ENCODE measurements around the gene PPP2R5E. TPM values are rescaled to one million over a fixed set of nuclear protein-coding genes. Genes with fewer than 3 reads are reported as not detected.
A peak's percentile ranks its signal among the peaks of the same experiment; 100 is the strongest.

Gene PPP2R5E
- total RNA-seq, 2 experiments from 2014 or later = 39.5 to 39.8 TPM

DNA sequence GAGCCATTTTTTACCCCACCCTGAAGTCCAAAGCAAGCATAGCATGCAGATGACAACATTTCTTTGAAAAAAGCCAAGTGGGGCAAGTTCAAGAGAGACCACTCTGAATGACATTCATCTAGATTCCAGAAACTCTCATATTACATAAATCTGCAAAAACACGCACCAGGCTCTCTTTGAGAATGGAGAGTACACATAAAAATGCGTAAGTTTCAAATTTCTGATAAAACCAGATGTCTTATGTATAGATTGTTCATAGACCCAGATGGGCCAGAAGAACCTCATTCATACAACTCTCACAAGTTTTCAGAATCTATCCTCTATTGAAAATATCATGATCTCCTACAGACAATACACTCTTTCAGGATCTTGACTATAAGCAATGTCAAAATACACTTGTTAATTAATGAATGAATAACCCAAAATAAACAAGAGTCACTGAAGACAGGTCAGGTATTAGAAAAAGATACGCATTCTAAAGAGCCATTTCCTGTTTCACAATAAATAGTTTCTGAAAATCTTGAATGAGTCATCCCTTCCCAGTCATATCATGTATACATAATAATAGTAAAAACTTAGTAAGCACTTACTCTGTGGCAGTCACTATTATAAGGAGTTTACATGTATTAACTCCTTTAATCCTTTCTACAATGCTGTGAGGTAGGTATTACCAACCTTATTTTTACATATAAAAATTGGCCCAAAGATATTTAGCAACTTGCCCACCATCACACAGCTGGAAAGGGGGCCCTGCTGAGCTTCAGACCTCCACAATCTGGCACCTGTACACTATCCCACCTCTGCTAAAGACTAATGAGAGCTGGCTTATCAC lies 72.0 kb downstream of the PPP2R5E start:
- H3K36me3 Mint-ChIP-seq (ENCODE audit: low read depth) = no peaks in the 10 kb centered on the region
- CTCF ChIA-PET = no interaction called here
- TF ChIP-seq, protein P1, sequence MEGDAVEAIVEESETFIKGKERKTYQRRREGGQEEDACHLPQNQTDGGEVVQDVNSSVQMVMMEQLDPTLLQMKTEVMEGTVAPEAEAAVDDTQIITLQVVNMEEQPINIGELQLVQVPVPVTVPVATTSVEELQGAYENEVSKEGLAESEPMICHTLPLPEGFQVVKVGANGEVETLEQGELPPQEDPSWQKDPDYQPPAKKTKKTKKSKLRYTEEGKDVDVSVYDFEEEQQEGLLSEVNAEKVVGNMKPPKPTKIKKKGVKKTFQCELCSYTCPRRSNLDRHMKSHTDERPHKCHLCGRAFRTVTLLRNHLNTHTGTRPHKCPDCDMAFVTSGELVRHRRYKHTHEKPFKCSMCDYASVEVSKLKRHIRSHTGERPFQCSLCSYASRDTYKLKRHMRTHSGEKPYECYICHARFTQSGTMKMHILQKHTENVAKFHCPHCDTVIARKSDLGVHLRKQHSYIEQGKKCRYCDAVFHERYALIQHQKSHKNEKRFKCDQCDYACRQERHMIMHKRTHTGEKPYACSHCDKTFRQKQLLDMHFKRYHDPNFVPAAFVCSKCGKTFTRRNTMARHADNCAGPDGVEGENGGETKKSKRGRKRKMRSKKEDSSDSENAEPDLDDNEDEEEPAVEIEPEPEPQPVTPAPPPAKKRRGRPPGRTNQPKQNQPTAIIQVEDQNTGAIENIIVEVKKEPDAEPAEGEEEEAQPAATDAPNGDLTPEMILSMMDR (IDR thresholded peaks at IDR 0.05) = no peak
- POLR2A ChIA-PET = interaction anchor here (0.5 to 0.8 kb wide), 2 partner anchors 69 to 177 kb away, joined by 3 read pairs; no protein-coding TSS in a partner anchor
- H3K27me3 Mint-ChIP-seq = no peaks in the 10 kb centered on the region
- DNase-seq (no peak), ATAC-seq (peak; percentile 84)
- peaks cover 55% of the 10 kb centered on the region for H3K4me1 Mint-ChIP-seq (ENCODE audit: low read depth)
- H3K9me3 Mint-ChIP-seq = no peaks in the 10 kb centered on the region
- peak overlapping the region; percentile 33 for H3K27ac Mint-ChIP-seq
- intact Hi-C loops (cut with micrococcal nuclease) = no loop called here
- H3K4me3 Mint-ChIP-seq = no peak overlapping the region

DNA sequence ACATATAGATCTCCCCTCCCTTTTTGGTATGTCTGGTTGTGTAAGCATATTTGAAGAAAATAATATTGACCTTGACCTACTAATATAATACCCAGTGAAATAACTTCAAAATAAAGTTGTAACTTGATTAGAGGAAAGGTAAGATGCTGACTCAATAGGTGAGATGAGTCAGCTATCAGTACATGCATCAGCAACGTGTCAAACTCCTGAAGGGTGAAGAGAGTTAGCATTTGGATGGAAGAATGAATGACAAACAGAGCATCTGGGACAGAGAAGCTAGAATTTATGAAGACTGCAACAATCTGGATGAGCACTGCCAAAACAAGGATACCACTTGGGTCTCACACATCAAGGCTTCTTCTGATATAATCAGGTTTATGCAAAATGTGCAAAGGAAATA lies 74.9 kb downstream of the PPP2R5E start:
- no peaks in the 10 kb centered on the region for H3K27me3 Mint-ChIP-seq
- POLR2A ChIA-PET = no interaction called here
- peak; percentile 60 for ATAC-seq
- H3K9me3 Mint-ChIP-seq = no peaks in the 10 kb centered on the region
- TF ChIP-seq, protein P1 (IDR thresholded peaks at IDR 0.05) = no peak
- no peaks in the 10 kb centered on the region for H3K36me3 Mint-ChIP-seq (ENCODE audit: low read depth)
- H3K4me3 Mint-ChIP-seq = no peak overlapping the region
- no peak for DNase-seq
- H3K4me1 Mint-ChIP-seq (ENCODE audit: low read depth) = peaks cover 41% of the 10 kb centered on the region
- no peak overlapping the region for H3K27ac Mint-ChIP-seq
- CTCF ChIA-PET = interaction anchor here (0.6 to 1.7 kb wide), 4 partner anchors 10 to 79 kb away, joined by 3 to 4 read pairs (median 4); no protein-coding TSS in a partner anchor
- intact Hi-C loops (cut with micrococcal nuclease) = no loop called here

DNA sequence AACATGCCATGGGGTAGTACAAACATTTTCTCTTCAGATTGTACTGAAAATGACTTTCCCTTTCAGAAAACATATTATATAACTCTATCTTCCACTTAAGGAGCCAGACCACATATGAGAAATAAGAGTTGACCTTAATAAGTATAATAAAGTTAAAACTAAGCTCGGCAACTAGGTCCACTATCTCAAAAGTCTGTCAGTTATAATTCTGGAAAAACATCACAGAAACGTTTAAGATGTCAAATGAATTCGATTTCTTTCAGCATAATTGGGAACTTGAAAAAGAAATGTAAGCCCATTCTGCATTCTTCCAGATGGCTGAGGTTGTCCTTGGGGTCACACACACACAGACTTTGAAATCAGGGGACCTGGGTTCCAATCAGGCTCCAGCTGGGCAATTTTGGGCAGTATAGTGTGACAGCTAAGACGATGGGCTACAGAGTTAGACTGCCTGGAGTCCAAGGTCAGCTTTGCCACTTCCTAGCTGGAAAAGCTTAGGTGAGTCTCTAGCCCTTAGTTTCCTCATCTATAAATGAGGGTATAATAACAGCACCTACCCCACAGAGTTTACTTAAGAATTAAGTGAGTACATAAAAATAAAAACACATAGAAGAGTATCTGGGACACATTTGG lies 75.6 kb downstream of the PPP2R5E start:
- DNase-seq (no peak), ATAC-seq (no peak)
- TF ChIP-seq, protein P1 (IDR thresholded peaks at IDR 0.05) = no peak
- intact Hi-C loops (cut with micrococcal nuclease) = no loop called here
- CTCF ChIA-PET = interaction anchor here (0.6 to 1.7 kb wide), 5 partner anchors 9 to 79 kb away, joined by 3 to 6 read pairs (median 4); no protein-coding TSS in a partner anchor
- no peak overlapping the region for H3K27ac Mint-ChIP-seq
- POLR2A ChIA-PET = interaction anchor here (0.6 to 0.9 kb wide), 2 partner anchors 10 to 161 kb away, joined by 3 read pairs; no protein-coding TSS in a partner anchor
- H3K4me3 Mint-ChIP-seq = no peak overlapping the region
- H3K27me3 Mint-ChIP-seq = no peaks in the 10 kb centered on the region
- no peaks in the 10 kb centered on the region for H3K36me3 Mint-ChIP-seq (ENCODE audit: low read depth)
- no peaks in the 10 kb centered on the region for H3K9me3 Mint-ChIP-seq
- peaks cover 41% of the 10 kb centered on the region for H3K4me1 Mint-ChIP-seq (ENCODE audit: low read depth)

DNA sequence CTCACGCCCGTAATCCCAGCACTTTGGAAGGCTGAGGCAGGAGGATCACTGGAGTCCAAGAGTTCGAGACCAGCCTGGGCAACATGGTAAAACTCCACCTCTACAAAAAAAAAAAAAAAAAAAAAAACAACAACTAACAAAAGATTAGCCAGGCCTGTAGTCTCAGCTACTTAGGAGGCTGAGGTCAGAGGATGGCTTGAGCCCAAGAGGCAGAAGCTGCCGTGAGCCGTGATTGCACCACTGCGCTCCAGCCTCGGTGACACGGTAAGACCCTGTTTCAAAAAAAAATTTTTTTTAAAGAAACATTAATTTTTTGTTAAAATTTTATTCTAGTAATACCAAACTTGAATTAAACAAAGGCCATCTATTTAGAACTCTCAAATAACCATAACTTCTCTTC lies 77.8 kb downstream of the PPP2R5E start:
- peaks cover 2% of the 10 kb centered on the region for H3K36me3 Mint-ChIP-seq (ENCODE audit: low read depth)
- intact Hi-C loops (cut with micrococcal nuclease) = no loop called here
- no peak overlapping the region for H3K4me3 Mint-ChIP-seq
- H3K27me3 Mint-ChIP-seq = no peaks in the 10 kb centered on the region
- ChIA-PET POLR2A (no interaction called here), CTCF (no interaction called here)
- no peaks in the 10 kb centered on the region for H3K9me3 Mint-ChIP-seq
- TF ChIP-seq, protein P1 (IDR thresholded peaks at IDR 0.05) = no peak
- DNase-seq = no peak
- peaks cover 33% of the 10 kb centered on the region for H3K4me1 Mint-ChIP-seq (ENCODE audit: low read depth)
- no peak for ATAC-seq
- no peak overlapping the region for H3K27ac Mint-ChIP-seq

Data from activated CD8-positive, alpha-beta T cell treated with anti-CD3 and anti-CD28 coated beads for 36 hours (primary cell).